ENCODE results near the gene ZNF577. TPM values are rescaled to one million over a fixed set of nuclear protein-coding genes. Genes with fewer than 3 reads are reported as not detected.

Gene ZNF577
- 5.2 and 6.8 TPM in 2 replicates for total RNA-seq

DNA sequence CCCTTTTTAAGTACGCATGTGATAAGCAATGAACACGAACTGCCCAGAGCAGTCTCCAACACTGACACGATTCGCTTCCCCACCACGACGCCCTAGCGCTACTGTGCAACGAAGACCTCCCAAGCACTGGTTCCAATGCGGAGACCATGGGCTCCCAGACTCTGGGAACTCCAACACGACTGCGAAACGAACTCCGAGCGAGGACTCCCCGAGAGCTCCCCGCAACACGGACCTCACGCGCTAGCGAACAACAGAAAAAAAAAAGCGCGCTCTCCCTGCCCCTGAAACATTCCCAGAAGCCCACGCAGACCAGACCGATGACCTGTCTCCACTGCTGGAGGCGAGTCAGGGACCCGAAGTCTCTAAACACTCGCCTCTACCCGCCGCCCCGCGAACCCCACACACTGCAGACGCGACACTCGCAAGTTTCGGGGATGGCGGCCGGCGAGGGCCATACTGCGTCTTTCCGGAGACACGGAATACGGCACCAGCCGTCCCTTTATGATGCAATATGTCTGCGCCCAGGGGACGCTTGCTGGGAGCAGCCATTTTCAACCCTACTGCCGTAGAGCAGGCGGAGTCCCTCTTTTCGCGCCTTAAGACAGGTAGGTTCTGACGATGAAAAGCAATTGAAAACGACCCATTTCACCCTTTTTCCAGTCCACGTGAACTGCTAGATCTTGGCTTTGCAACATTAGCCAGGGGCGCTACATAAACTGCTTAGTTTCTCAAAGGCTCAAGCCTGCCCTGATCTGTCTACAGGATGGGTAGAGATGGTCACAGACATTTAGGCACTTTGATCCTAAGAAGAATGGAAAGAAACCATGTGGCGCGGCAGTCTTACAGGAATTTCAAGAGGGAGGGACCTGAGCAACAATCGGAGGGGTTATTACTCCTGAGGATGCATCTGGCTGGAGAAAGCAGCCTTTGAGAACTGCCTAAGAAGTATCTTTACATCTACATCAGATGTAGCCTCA is at the start of gene ZNF577:
ZNF577 (minus strand) TSS at position 430 of the 977 bp plus-strand sequence. CDS start 7,569 bp downstream, outside the sequence.

DNA sequence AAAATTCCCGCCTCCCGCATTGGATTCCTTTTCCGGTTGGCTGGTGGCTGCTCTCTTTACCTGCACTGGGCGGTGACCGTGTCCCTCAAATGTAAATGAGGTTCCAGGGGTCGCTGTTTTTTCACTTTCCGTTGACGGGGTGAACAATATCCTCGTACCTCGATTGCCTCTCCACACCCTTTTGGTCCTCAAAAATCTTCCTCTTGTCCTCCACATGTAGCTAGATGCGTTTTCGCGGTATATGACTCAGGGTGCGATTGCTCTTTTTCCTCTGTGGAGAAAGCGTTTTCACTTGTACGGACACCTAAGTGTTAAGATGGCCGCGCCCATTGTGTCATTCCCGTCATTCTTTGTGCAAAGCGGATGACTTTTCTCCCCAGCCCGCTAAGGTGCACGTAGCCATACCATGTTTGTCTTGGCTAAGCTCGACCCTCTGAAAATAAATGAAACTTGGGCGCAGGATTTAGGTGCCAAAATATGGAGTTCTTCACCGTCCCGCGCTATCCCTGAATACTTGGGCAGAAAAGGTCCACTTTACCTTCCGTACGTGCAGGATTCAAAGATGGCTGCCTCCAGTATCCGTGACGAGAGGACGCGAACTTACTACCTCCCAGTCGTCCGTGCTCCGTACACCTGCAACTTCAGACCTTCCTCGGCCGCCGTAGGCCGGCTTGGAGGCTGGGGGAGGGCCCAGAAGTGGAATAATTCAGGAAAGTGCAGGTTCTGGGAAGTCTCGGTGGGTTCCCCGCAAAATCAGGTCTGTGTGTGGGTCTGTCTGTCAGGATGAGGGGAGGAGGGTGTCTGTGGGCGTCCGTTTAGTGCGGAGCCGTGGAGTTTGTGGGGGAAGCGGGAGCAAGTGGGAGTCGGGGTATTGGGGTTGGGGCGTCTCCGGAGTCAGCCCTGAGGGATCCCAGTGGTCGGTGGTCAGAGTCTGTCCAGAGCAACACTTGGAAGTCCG is 39.3 kb upstream of the ZNF577 start, which contains the start of gene ZNF613:
ZNF613 (plus strand) TSS at position 689 of the 958 bp plus-strand sequence. CDS start 8,749 bp downstream, outside the sequence.

DNA sequence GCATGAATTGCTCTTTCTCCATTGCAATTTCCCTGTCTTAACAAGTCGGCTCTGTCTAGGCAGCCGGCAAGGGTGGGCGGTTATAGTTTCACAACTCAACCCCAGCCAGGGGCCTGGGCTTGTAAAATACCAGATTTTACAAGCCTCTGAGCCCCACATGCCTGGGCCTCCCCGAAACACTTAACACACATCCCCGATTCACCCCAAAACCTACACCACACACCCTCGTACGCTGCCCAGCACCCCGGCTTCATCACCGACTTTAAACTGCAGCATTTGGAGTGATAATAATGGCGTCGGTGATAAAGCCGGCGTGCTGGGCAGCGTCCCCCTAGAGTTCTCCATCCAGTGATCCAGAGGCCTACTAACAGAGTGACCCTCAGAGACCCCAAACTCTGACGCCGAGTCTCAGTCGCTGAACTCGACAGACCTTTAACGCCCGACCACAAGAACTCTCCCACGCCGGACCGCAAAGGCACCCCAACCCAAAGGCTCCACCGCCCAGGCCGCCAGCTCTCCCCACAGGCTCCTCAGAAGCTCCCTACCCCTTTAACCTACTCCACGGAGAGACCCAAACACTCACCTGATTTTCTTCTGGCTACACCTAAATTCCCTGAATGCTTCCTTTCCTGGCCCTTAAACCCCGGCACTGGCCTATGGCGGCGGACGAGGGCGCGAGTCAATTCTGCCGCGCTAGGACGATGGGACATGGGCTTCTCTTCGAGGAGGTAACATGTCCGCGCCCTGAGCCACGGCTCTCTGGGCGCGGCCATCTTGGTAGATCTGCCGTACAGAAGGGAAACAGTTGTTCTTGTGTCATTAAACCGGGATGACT is 16.8 kb upstream of the ZNF577 start, which contains the start of gene ZNF649:
ZNF649 (minus strand) TSS at position 687 of the 835 bp plus-strand sequence. CDS start 4,910 bp downstream, outside the sequence.

Other genes with a start within 250 kb of the ZNF577 start
- not detected in 2 replicates for gene SIGLEC14, start 241.1 kb downstream of the ZNF577 start, total RNA-seq
- 9.1 and 13.4 TPM in 2 replicates for gene SPACA6, start 194.6 kb downstream of the ZNF577 start, total RNA-seq
- 0.32 TPM in 1 of 2 replicates, not detected in the other for gene HAS1, start 164.0 kb downstream of the ZNF577 start, total RNA-seq
- gene FPR1, start 136.1 kb downstream of the ZNF577 start, total RNA-seq = 0.61 TPM in 1 of 2 replicates, not detected in the other
- not detected in 2 replicates for gene FPR2, start 126.8 kb downstream of the ZNF577 start, total RNA-seq
- gene FPR3, start 92.8 kb downstream of the ZNF577 start, total RNA-seq = not detected in 2 replicates
- 7.2 and 7.8 TPM in 2 replicates for gene ZNF649, start 17.1 kb upstream of the ZNF577 start, total RNA-seq
- gene ZNF613, start 39.5 kb upstream of the ZNF577 start, total RNA-seq = 7.1 and 11.1 TPM in 2 replicates
- 14.1 and 14.5 TPM in 2 replicates for gene ZNF350, start 98.9 kb upstream of the ZNF577 start, total RNA-seq
- gene ZNF615, start 120.3 kb upstream of the ZNF577 start, total RNA-seq = 11.8 and 12.1 TPM in 2 replicates
- gene ZNF614, start 140.4 kb upstream of the ZNF577 start, total RNA-seq = 13.4 and 16.6 TPM in 2 replicates
- 10.9 and 11.1 TPM in 2 replicates for gene ZNF432, start 160.9 kb upstream of the ZNF577 start, total RNA-seq
- gene ZNF841, start 207.8 kb upstream of the ZNF577 start, total RNA-seq = 38.1 and 41.0 TPM in 2 replicates

Data from hair follicle dermal papilla cell (primary cell).